Kidney (tissue), 14 donors: Measurements from ENCODE around the gene RGP1. TPM values are rescaled to one million over a fixed set of nuclear protein-coding genes. Genes with fewer than 3 reads are reported as not detected.

ENCODE experiments used
- DNase-seq, 5 donors: peaks; one replicate each; pipeline ENCODE4 v3.0.0-alpha.2; 2013 to 2020
- FAIRE-seq: peaks from 2 replicates; lab custom pipeline; 2012; peaks lifted over from hg19 to GRCh38; lab: Jason Lieb, UNC
- H3K27ac ChIP-seq, 2 donors: one replicate each; pipeline ENCODE4 v1.7.0; 2013; ENCODE audit warnings: low read depth in 2 of 2, low read length in 2 of 2, inconsistent platforms in 1 of 2
- H3K27me3 ChIP-seq: one replicate; pipeline ENCODE4 v1.7.1; 2013; ENCODE audit warnings: low read length, inconsistent platforms; ENCODE audit not compliant: control insufficient read depth, insufficient read depth
- H3K36me3 ChIP-seq, 3 donors: one replicate each; pipeline versions ENCODE4 v1.7.0 to v1.7.1; 2013; ENCODE audit warnings: low read length in 3 of 3, control low read depth in 1 of 3, inconsistent platforms in 1 of 3; ENCODE audit not compliant: insufficient read depth in 3 of 3, control insufficient read depth in 2 of 3
- H3K4me1 ChIP-seq, 3 donors: one replicate each; pipeline versions ENCODE4 v1.7.0 to v1.7.1; 2013; ENCODE audit warnings: low read length in 3 of 3, inconsistent platforms in 1 of 3, low read depth in 1 of 3; ENCODE audit not compliant: control insufficient read depth in 2 of 3, insufficient read depth in 2 of 3
- H3K4me3 ChIP-seq, 3 donors: one replicate each; pipeline versions ENCODE4 v1.7.0 to v1.8.1; 2013; ENCODE audit warnings: low read length in 3 of 3, control low read depth in 1 of 3, inconsistent platforms in 1 of 3
- H3K9ac ChIP-seq, 3 donors: one replicate each; pipeline versions ENCODE4 v1.7.0 to v1.7.1; 2013; ENCODE audit warnings: low read length in 3 of 3, control low read depth in 1 of 3, inconsistent platforms in 1 of 3
- H3K9me3 ChIP-seq, 3 donors: one replicate each; pipeline versions ENCODE4 v1.7.0 to v1.7.1; 2013; ENCODE audit warnings: low read length in 3 of 3, control low read depth in 1 of 3, inconsistent platforms in 1 of 3; ENCODE audit not compliant: control insufficient read depth in 2 of 3, insufficient read depth in 1 of 3
- intact Hi-C: fragments of 100-400 bp; cut with DNase I; formaldehyde crosslinking; loops from one replicate; pipeline ENCODE4 v1.11.1; 2022
- polyA plus RNA-seq: library from polyadenylated mRNA; stranded (reverse); fragments of 350-450 nt; fragmentation: Illumina TruSeq; extraction: RNeasy Lipid Tissue Mini Kit (QIAGEN cat#74804); gene quantifications from one replicate; pipeline ENCODE4 v1.2.3, GENCODE V29; 2014; ENCODE audit warnings: low read depth, low replicate concordance; ENCODE audit not compliant: insufficient read depth
- total RNA-seq: library from RNA; stranded (reverse); fragmentation: NEBNext Ultra II Directional; extraction: Animal tissue kit (Norgen Biotek cat#: 25700); gene quantifications from one replicate; pipeline ENCODE4 v1.2.1, GENCODE V29; 2021
- TF ChIP-seq, protein P1 (sequence below): IDR thresholded peaks from 3 replicates; pipeline ENCODE4 v1.5.1; 2012; ENCODE audit warnings: mild to moderate bottlenecking, moderate library complexity, borderline replicate concordance; ENCODE audit not compliant: insufficient read depth; ENCODE audit errors: extremely low read depth
- donor health status: control.
- donor health status: control.
- donor health status: control.
- donor health status: control.
- donor health status: control.
- donor health status: DM: yes; HTN: yes; CAD: no.
- donor health status: Normal renal cell carcinoma (clear cell type).

RGP1 gene
- total and polyA plus RNA-seq, 2 donors from 2014 or later: 11.0 to 39.2 TPM

DNA sequence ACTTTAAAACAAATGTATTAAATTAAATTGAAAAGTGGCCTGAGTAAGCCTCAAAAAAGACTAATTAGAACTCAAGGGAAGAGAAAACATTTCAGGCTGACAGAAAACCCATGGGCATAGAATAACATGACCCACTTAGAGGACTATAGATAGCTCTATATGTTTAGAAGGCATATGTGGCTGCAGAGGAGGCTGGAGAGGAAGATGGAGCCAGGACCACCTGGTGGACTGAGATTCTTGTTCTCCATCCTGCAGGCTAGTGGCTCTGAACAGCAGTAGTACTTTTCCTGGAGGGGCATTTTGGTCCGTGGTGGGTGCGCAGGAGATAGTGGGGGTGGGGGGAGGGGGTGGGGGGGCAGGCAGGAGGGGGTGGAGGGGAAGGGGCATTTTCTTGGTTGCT, 32.0 kb downstream of the RGP1 start:
- no peak for FAIRE-seq
- Histone ChIP-seq H3K36me3 (no peaks in the 10 kb centered on the region), H3K4me3 (no peak overlapping the region), H3K27ac (no peak overlapping the region), H3K9me3 (no peaks in the 10 kb centered on the region), H3K4me1 (no peaks in the 10 kb centered on the region), H3K27me3 (no peaks in the 10 kb centered on the region), H3K9ac (no peak overlapping the region)
- DNase-seq: no peak
- intact Hi-C loops: no loop called here
- TF ChIP-seq, protein P1, sequence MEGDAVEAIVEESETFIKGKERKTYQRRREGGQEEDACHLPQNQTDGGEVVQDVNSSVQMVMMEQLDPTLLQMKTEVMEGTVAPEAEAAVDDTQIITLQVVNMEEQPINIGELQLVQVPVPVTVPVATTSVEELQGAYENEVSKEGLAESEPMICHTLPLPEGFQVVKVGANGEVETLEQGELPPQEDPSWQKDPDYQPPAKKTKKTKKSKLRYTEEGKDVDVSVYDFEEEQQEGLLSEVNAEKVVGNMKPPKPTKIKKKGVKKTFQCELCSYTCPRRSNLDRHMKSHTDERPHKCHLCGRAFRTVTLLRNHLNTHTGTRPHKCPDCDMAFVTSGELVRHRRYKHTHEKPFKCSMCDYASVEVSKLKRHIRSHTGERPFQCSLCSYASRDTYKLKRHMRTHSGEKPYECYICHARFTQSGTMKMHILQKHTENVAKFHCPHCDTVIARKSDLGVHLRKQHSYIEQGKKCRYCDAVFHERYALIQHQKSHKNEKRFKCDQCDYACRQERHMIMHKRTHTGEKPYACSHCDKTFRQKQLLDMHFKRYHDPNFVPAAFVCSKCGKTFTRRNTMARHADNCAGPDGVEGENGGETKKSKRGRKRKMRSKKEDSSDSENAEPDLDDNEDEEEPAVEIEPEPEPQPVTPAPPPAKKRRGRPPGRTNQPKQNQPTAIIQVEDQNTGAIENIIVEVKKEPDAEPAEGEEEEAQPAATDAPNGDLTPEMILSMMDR: no peak

DNA sequence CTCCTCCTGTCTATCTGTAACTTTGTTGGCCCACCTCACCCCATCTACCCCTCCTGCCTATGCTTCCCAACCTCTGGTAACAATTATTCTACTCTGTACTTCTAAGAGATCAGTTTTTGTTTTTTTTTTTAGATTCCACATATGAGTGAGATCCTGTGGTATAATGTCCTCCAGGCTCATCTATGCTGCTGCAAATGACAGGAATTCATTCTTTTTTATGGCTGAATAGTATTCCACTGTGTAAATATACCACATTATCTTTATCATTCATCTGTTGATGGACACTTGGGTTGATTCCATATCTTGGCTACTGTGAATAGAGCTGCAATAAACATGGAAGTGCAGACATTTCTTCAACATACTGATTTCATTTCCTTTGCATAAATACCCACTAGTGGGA, 34.3 kb downstream of the RGP1 start:
- no peak for FAIRE-seq

DNA sequence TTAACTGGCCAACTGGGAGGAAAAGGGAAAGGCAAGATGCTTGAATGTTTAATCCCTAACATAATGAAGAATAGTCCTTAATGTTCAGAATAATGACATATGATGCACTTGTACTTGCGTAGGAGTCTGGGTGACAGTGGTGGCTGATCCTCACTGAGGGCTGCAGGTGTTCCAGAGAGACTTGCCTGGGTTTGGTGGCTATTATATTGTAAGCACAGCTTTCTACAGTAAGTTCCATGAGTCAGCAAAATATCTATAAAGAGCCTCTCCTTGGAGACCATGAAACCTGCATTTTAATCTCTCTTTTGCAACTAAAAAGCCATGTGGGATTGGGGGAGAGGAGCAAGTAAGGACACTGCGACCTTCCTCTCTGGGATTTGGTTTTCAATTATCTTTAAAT, 40.5 kb downstream of the RGP1 start:
- no peak overlapping the region for H3K4me3 ChIP-seq
- no peaks in the 10 kb centered on the region for H3K36me3 ChIP-seq
- intact Hi-C loops: no loop called here
- no peaks in the 10 kb centered on the region for H3K27me3 ChIP-seq
- no peak overlapping the region for H3K27ac ChIP-seq
- FAIRE-seq: no peak
- H3K4me1 ChIP-seq: peaks cover 0 to 9% (median 3%) of the 10 kb centered on the region in 3 donors
- TF ChIP-seq, protein P1: no peak
- no peak overlapping the region for H3K9ac ChIP-seq
- H3K9me3 ChIP-seq: no peaks in the 10 kb centered on the region
- no peak for DNase-seq

More for the DNA sequence above, 34.3 kb downstream of the RGP1 start:
- Histone ChIP-seq H3K9ac (no peak overlapping the region), H3K27me3 (no peaks in the 10 kb centered on the region), H3K4me3 (no peak overlapping the region), H3K27ac (no peak overlapping the region), H3K4me1 (no peaks in the 10 kb centered on the region), H3K9me3 (no peaks in the 10 kb centered on the region), H3K36me3 (no peaks in the 10 kb centered on the region)
- DNase-seq: no peak
- intact Hi-C loops: no loop called here
- TF ChIP-seq, protein P1: no peak

DNA sequence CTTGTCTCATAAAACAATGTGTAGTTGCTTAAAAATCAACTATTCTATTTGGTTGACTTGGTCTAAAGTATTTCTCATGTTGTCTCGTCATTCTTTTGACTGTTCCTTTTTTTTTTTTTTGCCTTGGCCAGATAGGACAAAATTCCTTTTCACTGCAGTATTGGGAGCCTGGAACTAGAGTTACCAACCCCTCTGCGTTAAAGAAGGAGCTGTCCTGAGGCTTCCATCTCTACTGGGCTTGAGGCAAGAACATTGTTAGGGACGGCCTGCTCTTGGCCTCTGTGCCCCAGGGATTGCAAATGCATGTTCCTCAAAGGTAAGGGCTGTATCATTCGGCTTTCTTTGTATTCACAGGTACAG, 40.9 kb downstream of the RGP1 start:
- TF ChIP-seq, protein P1: no peak
- no peaks in the 10 kb centered on the region for H3K27me3 ChIP-seq
- no peaks in the 10 kb centered on the region for H3K36me3 ChIP-seq
- no peaks in the 10 kb centered on the region for H3K9me3 ChIP-seq
- FAIRE-seq (no peak), DNase-seq (no peak)
- no peak overlapping the region for H3K9ac ChIP-seq
- H3K4me3 ChIP-seq: no peak overlapping the region
- H3K4me1 ChIP-seq: peaks cover 0 to 9% (median 3%) of the 10 kb centered on the region in 3 donors
- intact Hi-C loops: loop anchor here (5.0 kb wide), 1 partner anchor 92 kb away; no protein-coding TSS in a partner anchor
- no peak overlapping the region for H3K27ac ChIP-seq
